NCI-H345 treated with DMSO at 0.1 percent for 48 hours (cell line): ENCODE results near the gene IL17RD.
A peak's percentile ranks its signal among the peaks of the same experiment; 100 is the strongest.

Source experiments
- DNase-seq: peaks from one replicate; lab custom pipeline; 2025; ENCODE audit not compliant: unreplicated experiment; lab: John Stamatoyannopoulos, UW

IL17RD gene

GRCh38 chr3:57131210-57131588 lies 34.0 kb downstream of the IL17RD start:
- DNase-seq, result no peak

GRCh38 chr3:57130571-57131209 lies 34.5 kb downstream of the IL17RD start:
- DNase-seq, result peak; percentile 11

GRCh38 chr3:57128826-57129667 lies 36.1 kb downstream of the IL17RD start:
- no peak for DNase-seq

- DNase-seq, result no peak
Measured at GRCh38 chr3:57127891-57128518, 37.1 kb downstream of the IL17RD start.

- DNase-seq, result no peak
Measured at GRCh38 chr3:57126244-57126643, 38.9 kb downstream of the IL17RD start.

- no peak for DNase-seq
Measured at GRCh38 chr3:57120451-57121174, 44.5 kb downstream of the IL17RD start.

- DNase-seq, result no peak
Measured at GRCh38 chr3:57120040-57120439, 45.1 kb downstream of the IL17RD start.

GRCh38 chr3:57118254-57118653 lies 46.9 kb downstream of the IL17RD start:
- DNase-seq, result no peak

GRCh38 chr3:57116501-57116900 lies 48.7 kb downstream of the IL17RD start:
- DNase-seq, result no peak

GRCh38 chr3:57112206-57112605 lies 52.9 kb downstream of the IL17RD start:
- DNase-seq, result no peak

GRCh38 chr3:57110798-57111197 lies 54.4 kb downstream of the IL17RD start:
- DNase-seq, result peak; percentile 80

- no peak for DNase-seq
Measured at GRCh38 chr3:57110214-57110613, 54.9 kb downstream of the IL17RD start.

- DNase-seq, result no peak
Measured at GRCh38 chr3:57109437-57110199, 55.5 kb downstream of the IL17RD start.

GRCh38 chr3:57108684-57109083 lies 56.5 kb downstream of the IL17RD start:
- no peak for DNase-seq

GRCh38 chr3:57105585-57105984 lies 59.6 kb downstream of the IL17RD start:
- no peak for DNase-seq

- peak; percentile 9 for DNase-seq
Measured at GRCh38 chr3:57100046-57100695, 65.0 kb downstream of the IL17RD start.

- DNase-seq, result no peak
Measured at GRCh38 chr3:57098418-57099310, 66.5 kb downstream of the IL17RD start.

- no peak for DNase-seq
Measured at GRCh38 chr3:57097536-57097935, 67.6 kb downstream of the IL17RD start.

GRCh38 chr3:57095363-57095762 lies 69.8 kb downstream of the IL17RD start:
- no peak for DNase-seq
